IMR-90 (cell line): ENCODE data around the gene DPP10. TPM values are rescaled to one million over a fixed set of nuclear protein-coding genes. Genes with fewer than 3 reads are reported as not detected.
A peak's percentile ranks its signal among the peaks of the same experiment; 100 is the strongest.

Source experiments
- ATAC-seq: fragments of 200-7000 bp; cut with Tn5 transposase; 2 replicates; pipeline ENCODE4 v1.9.1; 2020; ENCODE audit warnings: low read depth, mild to moderate bottlenecking, moderate library complexity
- BruUV-seq: library from RNA; stranded (reverse); fragments of 400-500 nt; replicated peaks from 2 replicates; lab custom pipeline; 2021; lab: Mats Ljungman, UMichigan
- CTCF ChIA-PET: fragments of 300-600 bp; formaldehyde crosslinking; extraction: SDS; loops from one replicate; lab custom pipeline; 2021; ENCODE audit warnings: antibody characterized with exemption; lab: Yijun Ruan, JAX
- POLR2A ChIA-PET: fragments of 300-600 bp; sonication (Branson Sonifier 250); formaldehyde crosslinking; loops from one replicate; lab custom pipeline; 2022; ENCODE audit warnings: antibody characterized with exemption; ENCODE audit not compliant: unreplicated experiment; lab: Charles Lee
- DNase-seq: peaks from one replicate; pipeline ENCODE4 v3.0.0; 2013
- H2AFZ ChIP-seq: replicated peaks from 2 replicates; pipeline ENCODE3; 2013; ENCODE audit warnings: low read length, mild to moderate bottlenecking; ENCODE audit not compliant: poor library complexity
- H2AK5ac ChIP-seq: 2 replicates; pipeline ENCODE4 v1.6.1; 2013; ENCODE audit warnings: low read depth, low read length, inconsistent platforms
- H2AK9ac ChIP-seq: replicated peaks from 2 replicates; pipeline ENCODE3; 2013; ENCODE audit warnings: mild to moderate bottlenecking, low read depth, low read length, moderate library complexity; ENCODE audit not compliant: poor library complexity
- H2BK120ac ChIP-seq: 2 replicates; pipeline ENCODE4 v1.6.1; 2013; ENCODE audit warnings: low read depth, low read length, inconsistent platforms
- H2BK15ac ChIP-seq: 3 replicates; pipeline ENCODE4 v1.6.1; 2013; ENCODE audit warnings: low read depth, low read length, inconsistent platforms
- H2BK20ac ChIP-seq: 2 replicates; pipeline ENCODE4 v1.6.1; 2013; ENCODE audit warnings: low read depth, mild to moderate bottlenecking, inconsistent platforms, low read length, moderate library complexity
- H2BK5ac ChIP-seq: 2 replicates; pipeline ENCODE4 v1.6.1; 2013; ENCODE audit warnings: mild to moderate bottlenecking, low read depth, low read length, inconsistent platforms; ENCODE audit not compliant: poor library complexity, severe bottlenecking
- H3K14ac ChIP-seq: replicated peaks from 2 replicates; pipeline ENCODE4 v1.6.1; 2013; ENCODE audit warnings: low read depth, low read length, inconsistent platforms
- H3K18ac ChIP-seq: 2 replicates; pipeline ENCODE4 v1.6.1; 2013; ENCODE audit warnings: low read depth, low read length, control low read depth
- H3K23ac ChIP-seq: 2 replicates; pipeline ENCODE4 v1.6.1; 2013; ENCODE audit warnings: low read depth, low read length, inconsistent platforms
- H3K27ac ChIP-seq: 2 replicates; pipeline ENCODE4 v1.5.1; 2013; ENCODE audit warnings: mild to moderate bottlenecking, control low read depth, low read length; ENCODE audit not compliant: insufficient read depth
- H3K27me3 ChIP-seq: 2 replicates; pipeline ENCODE4 v1.6.1; 2013; ENCODE audit warnings: low read length; ENCODE audit not compliant: control insufficient read depth, insufficient read depth
- H3K36me3 ChIP-seq: 2 replicates; pipeline ENCODE4 v1.6.1; 2013; ENCODE audit warnings: low read length, mixed read lengths; ENCODE audit not compliant: control insufficient read depth, insufficient read depth
- H3K4ac ChIP-seq: 2 replicates; pipeline ENCODE4 v1.6.1; 2013; ENCODE audit warnings: low read depth, low read length, inconsistent platforms
- H3K4me1 ChIP-seq: 2 replicates; pipeline ENCODE4 v1.6.1; 2013; ENCODE audit warnings: low read length, mixed read lengths; ENCODE audit not compliant: control insufficient read depth, insufficient read depth
- H3K4me2 ChIP-seq: 2 replicates; pipeline ENCODE4 v1.6.1; 2013; ENCODE audit warnings: low read depth, mild to moderate bottlenecking, control low read depth, low read length, moderate library complexity
- H3K4me3 ChIP-seq: 2 replicates; pipeline ENCODE4 v1.5.1; 2013; ENCODE audit warnings: low read depth, mild to moderate bottlenecking, control low read depth, low read length, moderate library complexity; ENCODE audit not compliant: insufficient read depth
- H3K56ac ChIP-seq: 2 replicates; pipeline ENCODE4 v1.6.1; 2013; ENCODE audit warnings: low read length, inconsistent platforms; ENCODE audit not compliant: insufficient read depth; ENCODE audit errors: extremely low read depth
- H3K79me1 ChIP-seq, 2 experiments: 2 replicates each; pipeline ENCODE4 v1.6.1; 2013; ENCODE audit warnings: low read length in 2 of 2, inconsistent platforms in 1 of 2, low read depth in 1 of 2
- H3K9ac ChIP-seq: 2 replicates; pipeline ENCODE4 v1.6.1; 2013; ENCODE audit warnings: low read depth, low read length, control low read depth
- H3K9me1 ChIP-seq: 2 replicates; pipeline ENCODE4 v1.6.1; 2013; ENCODE audit warnings: low read length, inconsistent platforms; ENCODE audit not compliant: insufficient read depth
- H3K9me3 ChIP-seq: 2 replicates; pipeline ENCODE4 v1.6.1; 2013; ENCODE audit warnings: low read length; ENCODE audit not compliant: control insufficient read depth, insufficient read depth
- H4K20me1 ChIP-seq: 2 replicates; pipeline ENCODE4 v1.6.1; 2013; ENCODE audit warnings: low read length, inconsistent platforms; ENCODE audit not compliant: insufficient read depth
- H4K5ac ChIP-seq: 2 replicates; pipeline ENCODE4 v1.6.1; 2013; ENCODE audit warnings: mild to moderate bottlenecking, low read depth, low read length, control low read depth
- H4K8ac ChIP-seq, 2 experiments: 2 replicates each; pipeline ENCODE4 v1.6.1; 2013; ENCODE audit warnings: low read depth in 2 of 2, low read length in 2 of 2, control low read depth in 1 of 2, inconsistent platforms in 1 of 2
- H4K91ac ChIP-seq: 2 replicates; pipeline ENCODE4 v1.6.1; 2013; ENCODE audit warnings: low read depth, low read length, inconsistent platforms; ENCODE audit not compliant: insufficient read depth
- MAFK ChIP-seq: IDR thresholded peaks from 2 replicates; pipeline ENCODE4 v1.6.1; 2012; ENCODE audit warnings: low read depth, low read length, improper control_type of control experiment
- MXI1 ChIP-seq: IDR thresholded peaks from 2 replicates; pipeline ENCODE4 v1.6.1; 2012; ENCODE audit warnings: low read depth, mild to moderate bottlenecking, low read length, moderate library complexity, borderline replicate concordance
- WGBS, 2 experiments: methylation state at CpG; one replicate each; pipeline versions ENCODE4 v1.1.5 to v1.1.7; 2013; ENCODE audit warnings: missing lambda C conversion rate in 2 of 2; ENCODE audit not compliant: insufficient read length in 1 of 2; ENCODE audit errors: extremely low coverage in 2 of 2; 5-methylcytosine and 5-hydroxymethylcytosine counted together
- dilution Hi-C: fragments of 300-500 bp; cut with HindIII; formaldehyde crosslinking; loops from one replicate; pipeline ENCODE4 v1.14.3; 2018; ENCODE audit warnings: low sequenced_read_pairs; ENCODE audit not compliant: unreplicated experiment
- in situ Hi-C: fragments of 300-500 bp; cut with MboI; formaldehyde crosslinking; loops from 3 replicates; pipeline ENCODE4 v1.14.3; 2019; ENCODE audit warnings: low sequenced_read_pairs, inconsistent platforms, mixed read lengths
- intact Hi-C: fragments of 100-400 bp; cut with micrococcal nuclease; formaldehyde crosslinking; loops from 2 replicates; pipeline ENCODE4 v1.10.0; 2022
- polyA plus RNA-seq, 3 experiments: library from polyadenylated mRNA; depleted of rRNA; stranded (reverse); fragments of >200 nt; gene quantifications; 2 replicates each; pipeline ENCODE4 v1.2.3, GENCODE V29; 2012; ENCODE audit warnings: low replicate concordance in 1 of 3
- total RNA-seq: library from RNA; depleted of rRNA; stranded (reverse); fragments of >200 nt; gene quantifications from 2 replicates; pipeline ENCODE4 v1.2.3, GENCODE V29; 2012

Gene DPP10
- total and polyA plus RNA-seq, 2 of the 4 experiments (the other 2 are of a cell fraction) = not detected

- H3K23ac ChIP-seq = no peak overlapping the region
- H2BK120ac ChIP-seq = no peak overlapping the region
- H2BK5ac ChIP-seq = no peak overlapping the region
- no peak overlapping the region for H3K9ac ChIP-seq
- ChIA-PET POLR2A (no interaction called here), CTCF (no interaction called here)
- no CpG with 5 or more reads among the region's 6 CpGs for WGBS, 2 experiments
- intact Hi-C loops = no loop called here
- H3K4me1 ChIP-seq = no peaks in the 10 kb centered on the region
- no peak overlapping the region for H4K5ac ChIP-seq
- H3K18ac ChIP-seq = no peak overlapping the region
- H4K91ac ChIP-seq = no peak overlapping the region
- in situ Hi-C loops = no loop called here
- no peak overlapping the region for H2AK5ac ChIP-seq
- no peak overlapping the region for H3K4ac ChIP-seq
- BruUV-seq = no TSS peak
- no peak overlapping the region for H2BK15ac ChIP-seq
- no peaks in the 10 kb centered on the region for H3K9me1 ChIP-seq
- no peak overlapping the region for H2BK20ac ChIP-seq
- no peak overlapping the region for H2AK9ac ChIP-seq
- H3K9me3 ChIP-seq = peaks cover 8% of the 10 kb centered on the region; the same call in 1 of the 2 replicates
- H3K56ac ChIP-seq = no peak overlapping the region
- peak; percentile 77 for TF ChIP-seq MAFK
- no peak for TF ChIP-seq MXI1
- ATAC-seq (no peak), DNase-seq (no peak)
- H3K27me3 ChIP-seq = no peaks in the 10 kb centered on the region
- no peak overlapping the region for H3K4me2 ChIP-seq
- no peak overlapping the region for H3K27ac ChIP-seq
- dilution Hi-C loops = no loop called here
- no peaks in the 10 kb centered on the region for H3K36me3 ChIP-seq
- H3K14ac ChIP-seq = no peak overlapping the region
- no peak overlapping the region for H3K4me3 ChIP-seq
- H2AFZ ChIP-seq = no peak overlapping the region
- H4K20me1 ChIP-seq = no peaks in the 10 kb centered on the region
- no peaks in the 10 kb centered on the region for H3K79me1 ChIP-seq
- no peak overlapping the region for H4K8ac ChIP-seq
Observed at GRCh38 chr2:114814355-114814754, 371.9 kb downstream of the DPP10 start.
